SK-N-SH (cell line): Measurements from ENCODE around the gene CRMP1. TPM values are rescaled to one million over a fixed set of nuclear protein-coding genes. Genes with fewer than 3 reads are reported as not detected.

Experiments
- CTCF ChIA-PET: fragments of 300-600, 350-600 bp; formaldehyde crosslinking; extraction: SDS; loops from one replicate; lab custom pipeline; 2021; lab: Yijun Ruan, JAX
- POLR2A ChIA-PET: fragments of 350-600 bp; sonication (Branson Sonifier 250); formaldehyde crosslinking; extraction: SDS; loops from one replicate; lab custom pipeline; 2020; ENCODE audit warnings: antibody characterized with exemption, inconsistent platforms; lab: Yijun Ruan, JAX
- DNase-seq: peaks from one replicate; pipeline ENCODE4 v3.0.0; 2012
- H2AFZ ChIP-seq: fragments of 200-600 bp; sonication (generic); 2 replicates; pipeline ENCODE4 v1.8.1; 2016; ENCODE audit warnings: antibody characterized with exemption, mild to moderate bottlenecking, low read depth
- H3F3A ChIP-seq: fragments of 200-600 bp; sonication (generic); replicated peaks from 2 replicates; pipeline ENCODE3; 2016; ENCODE audit warnings: antibody characterized with exemption, mild to moderate bottlenecking; ENCODE audit not compliant: insufficient read depth
- H3K27ac ChIP-seq, 2 experiments: fragments of 200-500 bp in 1 of 2; fragments of 200-600 bp in 1 of 2; sonication (Bioruptor generic) in 1 of 2; sonication (generic), shearing (Covaris generic) in 1 of 2; 2 replicates each; pipeline versions ENCODE4 v1.5.1 to v1.6.1; 2014 to 2016; ENCODE audit warnings: low read depth in 2 of 2, inconsistent platforms in 1 of 2, low read length in 1 of 2, mild to moderate bottlenecking in 1 of 2, mixed read lengths in 1 of 2
- H3K27me3 ChIP-seq: fragments of 200-600 bp; sonication (generic), shearing (Covaris generic); 2 replicates; pipeline ENCODE4 v1.6.1; 2016; ENCODE audit warnings: mixed run types; ENCODE audit not compliant: insufficient read depth
- H3K36me3 ChIP-seq, 2 experiments: fragments of 200-500 bp in 1 of 2; fragments of 200-600 bp in 1 of 2; sonication (Bioruptor generic) in 1 of 2; sonication (generic) in 1 of 2; replicated peaks in 1 of 2; 2 replicates each; pipeline versions ENCODE3 to v1.5.1; 2014 to 2016; ENCODE audit warnings: low read length in 1 of 2, mild to moderate bottlenecking in 1 of 2; ENCODE audit not compliant: insufficient read depth in 2 of 2, control insufficient read depth in 1 of 2
- H3K4me1 ChIP-seq, 2 experiments: fragments of 200-500 bp in 1 of 2; fragments of 200-600 bp in 1 of 2; sonication (Bioruptor generic) in 1 of 2; sonication (generic), shearing (Covaris generic) in 1 of 2; 2 replicates each; pipeline versions ENCODE4 v1.5.1 to v1.6.1; 2014 to 2016; ENCODE audit warnings: low read depth in 1 of 2, low read length in 1 of 2, mixed run types in 1 of 2; ENCODE audit not compliant: insufficient read depth in 2 of 2, control insufficient read depth in 1 of 2
- H3K4me2 ChIP-seq: fragments of 200-600 bp; sonication (generic), shearing (Covaris generic); 2 replicates; pipeline ENCODE4 v1.6.1; 2017; ENCODE audit warnings: mixed run types
- H3K4me3 ChIP-seq, 2 experiments: fragments of 200-500 bp in 1 of 2; fragments of 200-600 bp in 1 of 2; sonication (Bioruptor generic) in 1 of 2; sonication (generic), shearing (Covaris generic) in 1 of 2; 2 replicates each; pipeline versions ENCODE4 v1.5.1 to v1.8.1; 2014 to 2016; ENCODE audit warnings: low read depth in 2 of 2, inconsistent platforms in 1 of 2, low read length in 1 of 2, mild to moderate bottlenecking in 1 of 2, mixed read lengths in 1 of 2, moderate library complexity in 1 of 2
- H3K79me2 ChIP-seq: fragments of 200-600 bp; sonication (generic); 2 replicates; pipeline ENCODE4 v1.8.1; 2017; ENCODE audit warnings: mild to moderate bottlenecking; ENCODE audit not compliant: insufficient read depth
- H3K9ac ChIP-seq: fragments of 200-600 bp; sonication (generic); 2 replicates; pipeline ENCODE4 v1.6.1; 2017; ENCODE audit warnings: mixed run types
- H3K9me2 ChIP-seq: fragments of 200-600 bp; sonication (generic); 2 replicates; pipeline ENCODE4 v1.6.1; 2017; ENCODE audit warnings: mixed run types
- H3K9me3 ChIP-seq: fragments of 200-600 bp; sonication (generic); 2 replicates; pipeline ENCODE4 v1.6.1; 2017; ENCODE audit warnings: mixed run types, mild to moderate bottlenecking, moderate library complexity
- H4K20me1 ChIP-seq: fragments of 200-600 bp; sonication (generic); 2 replicates; pipeline ENCODE4 v1.6.1; 2017; ENCODE audit warnings: mild to moderate bottlenecking, mixed run types; ENCODE audit not compliant: insufficient read depth
- CHD2 ChIP-seq: fragments of 150-350 bp; IDR thresholded peaks from 2 replicates; pipeline ENCODE4 v1.6.1; 2018; ENCODE audit warnings: low read length; ENCODE audit not compliant: partially characterized antibody
- ELF1 ChIP-seq: IDR thresholded peaks from 2 replicates; pipeline ENCODE4 v1.4.0; 2012
- EZH2phosphoT487 ChIP-seq: fragments of 200-600 bp; sonication (generic); IDR thresholded peaks from 2 replicates; pipeline ENCODE4 v1.6.1; 2017; ENCODE audit warnings: low read depth, mixed run types, mild to moderate bottlenecking, antibody characterized with exemption, moderate library complexity, borderline replicate concordance
- FOSL2 ChIP-seq: IDR thresholded peaks from 2 replicates; pipeline ENCODE4 v1.4.0; 2012; ENCODE audit warnings: low read depth, mild to moderate bottlenecking, moderate library complexity, borderline replicate concordance
- GATA2 ChIP-seq: sonication (generic); formaldehyde crosslinking; IDR thresholded peaks from 2 replicates; pipeline ENCODE4 v1.5.0; 2020; ENCODE audit warnings: mild to moderate bottlenecking, missing genetic modification reagents
- MAX ChIP-seq: IDR thresholded peaks from 2 replicates; pipeline ENCODE4 v1.4.0; 2012; ENCODE audit warnings: low read depth
- MXI1 ChIP-seq: IDR thresholded peaks from 2 replicates; pipeline ENCODE4 v1.6.1; 2012; ENCODE audit warnings: mild to moderate bottlenecking, low read depth, low read length, improper control_type of control experiment
- NFIC ChIP-seq: IDR thresholded peaks from 2 replicates; pipeline ENCODE4 v1.4.0; 2012; ENCODE audit warnings: borderline replicate concordance
- POLR2AphosphoS5 ChIP-seq: IDR thresholded peaks from 2 replicates; pipeline ENCODE4 v1.6.1; 2012; ENCODE audit warnings: low read depth, low read length
- RCOR1 ChIP-seq: fragments of 150-350 bp; IDR thresholded peaks from 2 replicates; pipeline ENCODE4 v1.6.1; 2017; ENCODE audit warnings: antibody characterized with exemption, low read length
- SIN3A ChIP-seq: IDR thresholded peaks from 2 replicates; pipeline ENCODE4 v1.6.1; 2012; ENCODE audit warnings: low read depth, mild to moderate bottlenecking, low read length, moderate library complexity, borderline replicate concordance
- TAF1 ChIP-seq: IDR thresholded peaks from 2 replicates; pipeline ENCODE4 v1.6.1; 2012; ENCODE audit warnings: low read depth, mild to moderate bottlenecking, low read length, moderate library complexity, borderline replicate concordance
- TCF12 ChIP-seq: IDR thresholded peaks from 2 replicates; pipeline ENCODE4 v1.4.0; 2012
- USF1 ChIP-seq: IDR thresholded peaks from 2 replicates; pipeline ENCODE4 v1.4.0; 2012; ENCODE audit warnings: low read depth, borderline replicate concordance
- WGBS: methylation state at CpG from one replicate; pipeline ENCODE4 v1.1.6; 2017; ENCODE audit warnings: low lambda C conversion rate; 5-methylcytosine and 5-hydroxymethylcytosine counted together
- polyA plus RNA-seq, 3 experiments: library from polyadenylated mRNA; depleted of rRNA; stranded (reverse); fragments of >200 nt; gene quantifications; 2 replicates each; pipeline ENCODE4 v1.2.3, GENCODE V29; 2012
- TF ChIP-seq, protein P1 (sequence below): fragments of 200-600 bp; sonication (generic); IDR thresholded peaks from 2 replicates; pipeline ENCODE4 v1.6.1; 2017; ENCODE audit warnings: antibody characterized with exemption, mild to moderate bottlenecking, moderate library complexity

Gene CRMP1
- polyA plus RNA-seq, 1 of the 3 experiments (the other 2 are of a cell fraction): 3.4 TPM

GRCh38 chr4:5802565-5802964 is 90.3 kb downstream of the CRMP1 start (continued):
- no peak for TF ChIP-seq FOSL2
- TF ChIP-seq NFIC: no peak
- TF ChIP-seq GATA2: no peak
- no peak for TF ChIP-seq TCF12
- no peak for TF ChIP-seq CHD2

- peaks cover 0 to 2% of the 10 kb centered on the region in 2 experiments; a peak in 1 of 4 replicates for H3K4me1 ChIP-seq
- POLR2A ChIA-PET: interaction anchor here (0.6 kb wide), 1 partner anchor 86 kb away, joined by 3 read pairs; no protein-coding TSS in a partner anchor
- peaks cover 9 to 35% of the 10 kb centered on the region in 2 experiments for H3K36me3 ChIP-seq
- TF ChIP-seq ELF1 (no peak), RCOR1 (no peak), POLR2AphosphoS5 (no peak), EZH2phosphoT487 (no peak), MAX (no peak), TAF1 (no peak), SIN3A (no peak), NFIC (no peak), GATA2 (no peak), MXI1 (no peak), FOSL2 (no peak), USF1 (no peak)
- TF ChIP-seq, protein P1, sequence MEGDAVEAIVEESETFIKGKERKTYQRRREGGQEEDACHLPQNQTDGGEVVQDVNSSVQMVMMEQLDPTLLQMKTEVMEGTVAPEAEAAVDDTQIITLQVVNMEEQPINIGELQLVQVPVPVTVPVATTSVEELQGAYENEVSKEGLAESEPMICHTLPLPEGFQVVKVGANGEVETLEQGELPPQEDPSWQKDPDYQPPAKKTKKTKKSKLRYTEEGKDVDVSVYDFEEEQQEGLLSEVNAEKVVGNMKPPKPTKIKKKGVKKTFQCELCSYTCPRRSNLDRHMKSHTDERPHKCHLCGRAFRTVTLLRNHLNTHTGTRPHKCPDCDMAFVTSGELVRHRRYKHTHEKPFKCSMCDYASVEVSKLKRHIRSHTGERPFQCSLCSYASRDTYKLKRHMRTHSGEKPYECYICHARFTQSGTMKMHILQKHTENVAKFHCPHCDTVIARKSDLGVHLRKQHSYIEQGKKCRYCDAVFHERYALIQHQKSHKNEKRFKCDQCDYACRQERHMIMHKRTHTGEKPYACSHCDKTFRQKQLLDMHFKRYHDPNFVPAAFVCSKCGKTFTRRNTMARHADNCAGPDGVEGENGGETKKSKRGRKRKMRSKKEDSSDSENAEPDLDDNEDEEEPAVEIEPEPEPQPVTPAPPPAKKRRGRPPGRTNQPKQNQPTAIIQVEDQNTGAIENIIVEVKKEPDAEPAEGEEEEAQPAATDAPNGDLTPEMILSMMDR: no peak
- H3K9ac ChIP-seq: no peak overlapping the region
- CTCF ChIA-PET: no interaction called here
- H3K4me2 ChIP-seq: no peak overlapping the region
- H2AFZ ChIP-seq: no peak overlapping the region
- H3K79me2 ChIP-seq: no peaks in the 10 kb centered on the region
- H4K20me1 ChIP-seq: no peaks in the 10 kb centered on the region
- H3F3A ChIP-seq: no peaks in the 10 kb centered on the region
- H3K9me3 ChIP-seq: no peaks in the 10 kb centered on the region
- H3K4me3 ChIP-seq: no peak overlapping the region
- 93% methylated on average over 13 of the region's 13 CpGs for WGBS
- no peak for DNase-seq
- no peaks in the 10 kb centered on the region for H3K9me2 ChIP-seq
- H3K27me3 ChIP-seq: no peaks in the 10 kb centered on the region
- H3K27ac ChIP-seq: no peak overlapping the region
Measured at GRCh38 chr4:5801696-5802095, 91.2 kb downstream of the CRMP1 start.
